ENCODE results near the gene LOC128125822.

LOC128125822 gene

DNA sequence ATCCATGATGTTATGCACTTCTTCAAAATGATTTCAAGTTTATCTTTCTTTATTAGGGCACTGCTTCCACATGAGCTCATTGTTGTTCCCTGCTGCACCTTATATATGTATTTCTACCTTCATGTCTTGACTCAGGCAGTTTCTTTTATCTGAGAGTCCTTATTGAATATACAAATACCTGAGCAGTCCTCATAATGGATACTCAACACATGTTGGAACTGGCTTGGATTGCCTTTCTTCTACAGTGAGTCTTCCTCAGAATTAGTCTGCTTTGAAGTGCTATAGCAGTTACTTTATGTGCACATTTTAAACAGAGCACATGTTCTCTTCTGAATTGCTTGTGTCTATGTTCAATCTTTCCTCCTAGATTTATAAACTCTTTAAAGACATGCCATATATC, 45.3 kb upstream of the LOC128125822 start:
- TF ChIP-seq EZH2phosphoT487 (conservative IDR thresholded peaks at IDR 0.05; ENCODE audit: low read length) = no peak
- TF ChIP-seq, protein P1, sequence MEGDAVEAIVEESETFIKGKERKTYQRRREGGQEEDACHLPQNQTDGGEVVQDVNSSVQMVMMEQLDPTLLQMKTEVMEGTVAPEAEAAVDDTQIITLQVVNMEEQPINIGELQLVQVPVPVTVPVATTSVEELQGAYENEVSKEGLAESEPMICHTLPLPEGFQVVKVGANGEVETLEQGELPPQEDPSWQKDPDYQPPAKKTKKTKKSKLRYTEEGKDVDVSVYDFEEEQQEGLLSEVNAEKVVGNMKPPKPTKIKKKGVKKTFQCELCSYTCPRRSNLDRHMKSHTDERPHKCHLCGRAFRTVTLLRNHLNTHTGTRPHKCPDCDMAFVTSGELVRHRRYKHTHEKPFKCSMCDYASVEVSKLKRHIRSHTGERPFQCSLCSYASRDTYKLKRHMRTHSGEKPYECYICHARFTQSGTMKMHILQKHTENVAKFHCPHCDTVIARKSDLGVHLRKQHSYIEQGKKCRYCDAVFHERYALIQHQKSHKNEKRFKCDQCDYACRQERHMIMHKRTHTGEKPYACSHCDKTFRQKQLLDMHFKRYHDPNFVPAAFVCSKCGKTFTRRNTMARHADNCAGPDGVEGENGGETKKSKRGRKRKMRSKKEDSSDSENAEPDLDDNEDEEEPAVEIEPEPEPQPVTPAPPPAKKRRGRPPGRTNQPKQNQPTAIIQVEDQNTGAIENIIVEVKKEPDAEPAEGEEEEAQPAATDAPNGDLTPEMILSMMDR (IDR thresholded peaks at IDR 0.05; ENCODE audit: insufficient read depth, low read length, poor library complexity, severe bottlenecking) = no peak
- no peak overlapping the region for H3K4me3 ChIP-seq (ENCODE audit: insufficient read depth, low read length, poor library complexity, severe bottlenecking)
- no peaks in the 10 kb centered on the region for H4K20me1 ChIP-seq (ENCODE audit: low read depth, low read length)
- no peak overlapping the region for H3K27ac ChIP-seq (ENCODE audit: low read depth, low read length)
- H3K9me3 ChIP-seq (ENCODE audit: insufficient read depth, low read length) = no peaks in the 10 kb centered on the region
- H3F3A ChIP-seq (ENCODE audit: insufficient read depth) = no peaks in the 10 kb centered on the region
- no peaks in the 10 kb centered on the region for H3K9me2 ChIP-seq (replicated peaks; ENCODE audit: insufficient read depth, low read length)
- H2AFZ ChIP-seq (ENCODE audit: low read depth, low read length, severe bottlenecking) = no peak overlapping the region
- H3K36me3 ChIP-seq (ENCODE audit: low read length) = no peaks in the 10 kb centered on the region
- H3K27me3 ChIP-seq (ENCODE audit: low read length) = no peaks in the 10 kb centered on the region
- H3K9ac ChIP-seq (ENCODE audit: low read length) = no peak overlapping the region
- no peaks in the 10 kb centered on the region for H3K79me2 ChIP-seq (ENCODE audit: insufficient read depth, low read length)
- H3K4me2 ChIP-seq (ENCODE audit: low read depth, low read length, poor library complexity, severe bottlenecking) = no peak overlapping the region

DNA sequence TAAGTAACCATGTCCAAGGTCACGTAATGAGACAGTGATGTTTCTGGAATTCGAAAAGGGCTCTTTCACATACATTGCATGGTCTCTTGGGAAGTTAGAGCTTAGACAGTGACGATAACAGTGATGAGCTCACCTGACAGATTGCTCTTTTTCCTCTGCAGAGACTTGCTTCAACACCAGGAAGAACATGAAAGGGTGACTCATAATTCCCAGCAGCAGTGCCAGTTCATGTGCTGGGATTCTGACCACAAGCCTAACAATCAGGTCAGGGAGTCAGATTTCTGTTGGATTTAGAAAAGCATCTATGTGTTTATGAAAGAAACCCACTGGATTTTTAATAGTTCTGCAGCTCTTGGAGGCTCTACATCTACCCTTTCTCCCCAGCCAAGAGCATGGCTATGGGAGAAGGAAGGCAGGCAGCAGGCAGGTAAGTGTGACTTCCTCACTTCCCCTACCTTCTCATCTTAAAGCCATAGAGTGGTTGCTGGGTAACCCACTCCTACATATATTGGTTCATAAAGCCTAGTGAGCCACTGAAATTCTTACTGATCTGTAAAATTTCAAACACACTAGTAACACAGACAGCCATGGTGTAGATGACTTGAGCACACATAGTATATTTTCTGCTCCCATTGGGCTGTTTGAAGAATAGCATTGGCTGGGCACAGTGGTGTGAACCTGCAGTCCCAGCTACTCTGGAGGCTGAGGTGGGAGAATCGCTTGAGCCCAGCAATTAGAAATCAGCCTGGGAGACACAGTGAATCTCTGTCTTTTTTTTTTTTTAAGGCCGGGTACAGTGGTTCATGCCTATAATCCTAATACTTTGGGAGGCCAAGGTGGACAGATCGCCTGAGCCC, 44.4 kb upstream of the LOC128125822 start:
- no peaks in the 10 kb centered on the region for H3K9me2 ChIP-seq (replicated peaks; ENCODE audit: insufficient read depth, low read length)
- H3K4me3 ChIP-seq (ENCODE audit: insufficient read depth, low read length, poor library complexity, severe bottlenecking) = no peak overlapping the region
- H3K27me3 ChIP-seq (ENCODE audit: low read length) = no peaks in the 10 kb centered on the region
- H2AFZ ChIP-seq (ENCODE audit: low read depth, low read length, severe bottlenecking) = no peak overlapping the region
- H3F3A ChIP-seq (ENCODE audit: insufficient read depth) = no peaks in the 10 kb centered on the region
- H3K9me3 ChIP-seq (ENCODE audit: insufficient read depth, low read length) = no peaks in the 10 kb centered on the region
- no peak overlapping the region for H3K9ac ChIP-seq (ENCODE audit: low read length)
- H3K4me2 ChIP-seq (ENCODE audit: low read depth, low read length, poor library complexity, severe bottlenecking) = no peak overlapping the region
- no peaks in the 10 kb centered on the region for H3K36me3 ChIP-seq (ENCODE audit: low read length)
- TF ChIP-seq, protein P1 (IDR thresholded peaks at IDR 0.05; ENCODE audit: insufficient read depth, low read length, poor library complexity, severe bottlenecking) = no peak
- no peak for TF ChIP-seq EZH2phosphoT487 (conservative IDR thresholded peaks at IDR 0.05; ENCODE audit: low read length)
- no peaks in the 10 kb centered on the region for H3K79me2 ChIP-seq (ENCODE audit: insufficient read depth, low read length)
- no peak overlapping the region for H3K27ac ChIP-seq (ENCODE audit: low read depth, low read length)
- no peaks in the 10 kb centered on the region for H4K20me1 ChIP-seq (ENCODE audit: low read depth, low read length)

DNA sequence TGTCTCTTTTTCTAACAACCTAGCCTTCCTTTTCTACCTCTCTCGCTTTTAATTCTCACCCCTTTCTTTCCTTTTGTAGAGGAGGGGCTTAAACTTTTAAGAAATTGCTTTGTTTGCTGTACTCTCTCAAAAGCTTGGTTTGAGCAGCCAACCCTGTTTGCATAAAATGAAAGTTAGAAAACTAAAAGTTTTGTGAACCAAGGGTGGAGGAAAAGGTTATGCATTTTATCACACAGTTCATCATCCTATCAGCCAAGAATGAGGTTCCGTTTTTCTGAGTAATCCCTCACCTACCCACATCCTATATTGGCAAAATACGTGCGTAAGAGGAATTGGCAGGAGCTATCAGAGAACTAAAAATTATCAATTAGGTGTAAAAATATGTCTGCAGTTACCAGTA, 42.8 kb upstream of the LOC128125822 start:
- Histone ChIP-seq H3K9ac (ENCODE audit: low read length) (no peak overlapping the region), H3K9me3 (ENCODE audit: insufficient read depth, low read length) (no peaks in the 10 kb centered on the region), H3K9me2 (replicated peaks; ENCODE audit: insufficient read depth, low read length) (no peaks in the 10 kb centered on the region), H3K36me3 (ENCODE audit: low read length) (no peaks in the 10 kb centered on the region), H3K27ac (ENCODE audit: low read depth, low read length) (no peak overlapping the region), H4K20me1 (ENCODE audit: low read depth, low read length) (no peaks in the 10 kb centered on the region), H3K4me3 (ENCODE audit: insufficient read depth, low read length, poor library complexity, severe bottlenecking) (no peak overlapping the region), H3K27me3 (ENCODE audit: low read length) (no peaks in the 10 kb centered on the region), H3K79me2 (ENCODE audit: insufficient read depth, low read length) (no peaks in the 10 kb centered on the region), H3K4me2 (ENCODE audit: low read depth, low read length, poor library complexity, severe bottlenecking) (no peak overlapping the region), H2AFZ (ENCODE audit: low read depth, low read length, severe bottlenecking) (no peak overlapping the region), H3F3A (ENCODE audit: insufficient read depth) (no peaks in the 10 kb centered on the region)
- TF ChIP-seq, protein P1 (IDR thresholded peaks at IDR 0.05; ENCODE audit: insufficient read depth, low read length, poor library complexity, severe bottlenecking) = no peak
- no peak for TF ChIP-seq EZH2phosphoT487 (conservative IDR thresholded peaks at IDR 0.05; ENCODE audit: low read length)

Data from SU-DHL-6 (cell line).